GM21360 (cell line): Measurements from ENCODE around the gene CXCR4.

Experiments
- ATAC-seq: cut with Tn5 transposase; IDR thresholded peaks from one replicate; pipeline ENCODE4 v1.9.1; 2021; ENCODE audit warnings: mild to moderate bottlenecking, moderate library complexity; ENCODE audit not compliant: unreplicated experiment

CXCR4 gene

DNA sequence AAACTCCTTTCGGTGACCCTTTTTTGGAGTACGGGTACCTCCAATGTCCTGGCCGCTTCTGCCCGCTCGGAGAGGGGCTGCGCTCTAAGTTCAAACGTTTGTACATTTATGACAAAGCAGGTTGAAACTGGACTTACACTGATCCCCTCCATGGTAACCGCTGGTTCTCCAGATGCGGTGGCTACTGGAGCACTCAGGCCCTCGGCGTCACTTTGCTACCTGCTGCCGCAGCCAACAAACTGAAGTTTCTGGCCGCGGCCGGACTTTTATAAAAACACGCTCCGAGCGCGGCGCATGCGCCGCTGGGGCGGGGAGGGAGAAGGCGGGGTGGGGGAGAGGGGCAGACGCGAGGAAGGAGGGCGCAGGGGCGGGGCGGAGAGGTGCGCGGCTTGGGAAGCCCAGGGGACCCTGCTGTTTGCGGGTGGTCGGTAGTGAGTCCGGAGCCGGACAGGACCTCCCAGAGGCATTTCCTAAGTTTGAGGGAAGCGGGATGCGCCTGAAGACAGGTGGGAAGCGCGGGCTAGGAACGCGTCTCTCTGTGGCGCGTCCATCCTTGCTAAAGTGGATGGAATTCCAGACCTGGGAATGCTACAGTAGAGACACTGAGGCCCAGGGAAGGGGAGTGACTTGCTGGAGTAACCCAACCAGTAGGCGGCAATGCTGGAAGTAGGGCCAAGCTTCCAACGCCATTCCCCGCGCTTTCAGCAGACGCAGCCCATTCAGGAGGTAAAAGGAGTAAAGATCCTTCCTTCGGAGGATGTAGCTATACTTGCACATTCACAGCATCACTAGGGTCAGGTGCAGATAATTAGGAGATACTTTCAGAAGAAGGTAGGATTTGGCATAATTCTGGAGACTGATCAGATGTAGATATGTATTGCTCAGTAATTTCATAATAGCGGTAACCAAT, at the start of gene CXCR4:
Gene CXCR4 (minus strand): TSS at position 241 of the 910 bp plus-strand sequence. CDS start 89 bp downstream, at position 152.
- no peak for ATAC-seq

DNA sequence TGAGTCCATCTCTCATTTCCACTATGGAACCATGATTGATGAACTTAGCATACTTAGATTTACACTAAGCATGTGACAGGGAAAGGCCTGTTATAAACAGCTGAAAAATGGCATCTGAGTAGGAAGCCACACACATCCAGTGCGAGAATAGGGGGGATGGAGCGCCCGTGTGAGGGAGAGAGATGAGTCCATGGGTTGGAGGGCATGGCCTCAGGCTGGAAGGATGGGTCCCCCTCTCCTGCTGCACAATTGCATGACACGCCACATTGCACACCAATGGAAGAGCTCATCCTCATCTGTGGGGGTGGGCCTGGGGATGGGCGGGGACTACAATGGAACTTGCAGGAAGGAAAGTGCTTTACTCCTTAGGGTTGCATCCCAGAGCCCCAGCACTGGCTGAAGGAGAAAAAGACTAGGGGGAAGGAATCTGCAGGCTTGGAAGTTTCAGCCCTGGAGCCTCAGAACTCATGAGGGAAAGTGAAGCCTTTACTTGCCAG, 46.4 kb upstream of the CXCR4 start:
- no peak for ATAC-seq

DNA sequence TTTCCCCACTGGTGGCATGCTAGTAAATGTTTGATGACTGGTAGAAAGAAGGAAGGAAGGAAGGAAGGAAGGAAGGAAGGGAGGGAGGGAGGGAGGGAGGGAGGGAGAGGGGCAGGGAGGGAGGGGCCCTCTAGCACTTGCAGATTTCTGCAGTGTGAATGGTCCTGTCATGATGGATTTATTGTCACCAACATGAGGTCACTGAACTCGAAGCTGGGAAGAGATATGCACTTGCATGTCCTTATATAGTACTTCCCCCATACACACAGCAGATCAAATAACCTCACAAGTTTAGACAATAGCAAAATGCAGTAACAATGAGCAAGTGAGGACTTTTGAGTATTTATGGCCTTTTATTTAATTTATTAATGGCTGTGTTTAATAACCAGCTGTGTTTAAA, 44.5 kb upstream of the CXCR4 start:
- ATAC-seq: no peak

DNA sequence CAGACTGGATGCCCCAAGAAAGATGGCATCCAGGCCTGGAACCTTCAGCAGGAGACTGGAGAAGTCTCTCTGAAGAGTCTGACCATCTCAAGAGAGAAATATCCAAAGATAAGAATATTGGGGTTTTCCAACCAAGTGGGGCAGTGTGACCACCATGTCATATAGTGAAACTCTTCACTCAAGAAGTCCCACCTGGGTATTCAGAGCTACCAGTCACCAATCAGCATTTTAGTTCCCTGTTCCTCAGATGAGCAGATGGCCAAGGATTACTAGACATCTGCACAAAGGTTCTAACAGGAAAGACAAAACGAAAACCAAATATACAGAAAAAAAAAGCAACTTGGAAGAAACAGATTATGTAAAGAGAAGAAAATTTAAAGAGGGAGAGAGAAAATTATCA, 38.5 kb upstream of the CXCR4 start:
- no peak for ATAC-seq

- ATAC-seq: no peak
Measured at GRCh38 chr2:136154384-136154783, 36.4 kb upstream of the CXCR4 start.

- no peak for ATAC-seq
Measured at GRCh38 chr2:136151021-136151971, 33.3 kb upstream of the CXCR4 start.

- no peak for ATAC-seq
Measured at GRCh38 chr2:136149011-136149410, 31.1 kb upstream of the CXCR4 start.

- ATAC-seq: no peak
Measured at GRCh38 chr2:136146564-136146963, 28.6 kb upstream of the CXCR4 start.

- ATAC-seq: no peak
Measured at GRCh38 chr2:136143603-136144451, 25.9 kb upstream of the CXCR4 start.

DNA sequence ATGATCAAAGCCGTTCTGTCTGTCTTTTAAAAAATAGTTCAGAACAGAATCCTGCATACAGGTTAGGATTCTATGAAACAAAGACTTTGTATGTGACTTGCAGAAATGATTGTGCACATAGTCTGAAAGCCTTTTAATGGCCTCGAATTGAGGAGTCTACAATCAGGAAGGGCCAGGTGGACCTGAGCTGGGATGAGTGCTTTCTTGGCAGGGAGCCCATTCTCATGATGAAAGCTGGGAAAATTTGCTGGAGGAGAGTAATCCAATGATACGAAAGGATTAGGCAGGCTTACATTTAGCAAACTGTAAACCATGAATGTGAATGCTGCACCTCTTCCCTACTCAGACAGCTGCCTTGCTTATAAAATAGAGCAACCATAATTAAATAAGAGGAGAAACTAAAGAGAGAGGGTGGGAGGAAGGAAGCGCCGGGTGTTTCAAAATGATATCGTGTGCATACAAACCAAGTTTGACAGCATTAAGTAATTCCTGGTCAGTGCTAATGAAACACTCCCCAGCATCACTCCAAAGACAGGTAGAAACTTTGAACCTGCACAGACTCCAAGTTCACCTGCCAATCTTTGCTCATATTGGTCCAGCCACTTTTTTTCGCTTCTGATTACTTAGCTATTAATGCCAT, 23.7 kb upstream of the CXCR4 start:
- no peak for ATAC-seq

DNA sequence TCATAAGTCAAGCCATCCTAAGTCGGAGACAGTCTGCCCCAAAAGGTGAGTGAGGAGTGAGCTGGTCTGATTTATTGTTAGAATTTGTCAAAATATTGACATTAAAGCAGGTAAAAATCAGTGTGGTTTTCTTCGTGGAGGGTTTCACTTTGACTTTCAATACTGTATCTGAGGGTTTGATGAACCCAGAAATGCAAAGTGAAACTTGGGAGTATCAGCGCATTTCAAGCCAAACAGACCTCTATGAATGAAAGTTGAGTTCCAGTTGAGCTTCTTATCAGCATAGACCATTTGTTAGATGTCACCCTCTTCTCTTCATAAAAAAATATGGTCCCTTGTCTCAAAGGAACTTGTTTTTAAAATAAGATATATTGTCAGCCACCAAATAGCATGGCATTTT, 21.7 kb upstream of the CXCR4 start:
- ATAC-seq: peak; percentile 51

- ATAC-seq: no peak
Measured at GRCh38 chr2:136137982-136138381, 20.0 kb upstream of the CXCR4 start.

DNA sequence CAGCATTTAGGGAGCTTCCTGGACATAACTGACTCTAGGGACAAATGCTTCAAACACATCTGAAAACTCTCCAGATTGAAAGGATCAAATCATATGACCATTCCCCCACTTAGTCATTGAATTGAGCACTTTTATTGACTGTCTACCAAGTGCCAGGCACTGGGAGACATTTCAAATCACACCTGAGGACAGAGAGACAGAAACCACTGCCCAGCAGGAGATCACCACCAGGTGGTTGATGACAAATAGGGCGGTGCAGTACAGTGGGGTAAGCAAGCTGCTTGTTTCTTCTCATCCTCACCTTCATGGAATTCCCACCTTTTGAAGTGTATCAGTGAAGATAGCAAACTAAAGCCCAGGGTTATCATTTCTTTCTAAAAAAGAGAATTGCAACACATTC, 19.0 kb upstream of the CXCR4 start:
- no peak for ATAC-seq

GRCh38 chr2:136135921-136136906, 18.3 kb upstream of the CXCR4 start:
- peak; percentile 33 for ATAC-seq

- ATAC-seq: no peak
Measured at GRCh38 chr2:136135462-136135861, 17.5 kb upstream of the CXCR4 start.

DNA sequence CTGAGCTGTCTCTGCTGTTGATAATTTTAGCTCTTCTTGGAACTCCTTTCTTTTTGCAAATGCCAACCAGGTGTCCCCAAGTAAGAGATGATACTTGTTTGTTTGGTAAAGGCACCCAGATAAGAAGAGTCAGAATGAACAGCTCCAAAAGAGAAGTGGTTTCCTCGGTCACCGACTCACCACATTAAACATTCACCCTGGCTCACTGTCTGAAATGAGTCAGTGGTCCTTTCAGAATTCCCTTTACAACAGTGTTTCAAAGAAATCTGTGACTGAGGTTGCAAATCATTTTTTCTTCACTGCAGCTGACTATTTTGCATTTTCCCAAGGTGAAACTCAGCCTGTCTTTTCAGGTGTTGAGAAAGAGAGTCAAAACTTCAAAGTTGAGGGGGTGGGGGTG, 16.2 kb upstream of the CXCR4 start:
- ATAC-seq: no peak

DNA sequence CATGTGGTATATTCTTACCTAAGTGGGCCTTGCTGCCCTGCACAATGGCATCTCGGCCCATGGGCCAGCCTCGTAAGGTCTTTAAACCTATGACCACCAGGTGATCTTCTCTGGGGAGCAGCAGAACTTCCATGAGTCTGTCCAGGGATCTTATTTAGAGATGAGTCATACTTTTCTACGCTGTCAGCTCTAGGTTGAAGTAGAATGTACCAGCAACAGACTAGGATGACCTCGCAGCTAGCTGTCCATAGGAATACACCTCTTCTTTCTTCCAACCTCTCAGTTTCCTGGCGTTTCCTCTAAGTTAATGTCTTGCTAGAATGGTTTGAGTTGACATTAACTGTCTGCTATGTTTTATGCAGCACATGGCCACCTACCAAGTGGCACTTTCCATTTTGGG, 15.6 kb upstream of the CXCR4 start:
- no peak for ATAC-seq

DNA sequence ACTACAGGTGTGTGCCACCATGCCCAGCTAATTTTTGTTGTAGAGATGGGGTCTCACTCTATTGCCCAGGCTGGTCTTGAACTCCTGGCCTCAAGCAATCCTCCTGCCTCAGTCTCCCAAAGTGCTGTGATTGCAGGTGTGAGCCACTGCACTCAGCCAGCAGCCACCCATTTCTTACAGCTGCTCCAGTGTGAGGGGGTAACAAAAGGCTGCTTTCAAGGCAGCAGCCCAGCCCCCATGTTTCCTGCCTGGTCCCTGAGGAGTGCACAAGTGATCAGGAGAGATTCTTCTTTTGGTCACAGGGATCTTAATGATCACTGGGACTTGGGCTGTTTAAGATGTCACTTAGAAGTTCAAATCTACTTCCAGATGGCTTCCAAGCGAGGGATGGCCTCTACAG, 15.2 kb upstream of the CXCR4 start:
- ATAC-seq: no peak

DNA sequence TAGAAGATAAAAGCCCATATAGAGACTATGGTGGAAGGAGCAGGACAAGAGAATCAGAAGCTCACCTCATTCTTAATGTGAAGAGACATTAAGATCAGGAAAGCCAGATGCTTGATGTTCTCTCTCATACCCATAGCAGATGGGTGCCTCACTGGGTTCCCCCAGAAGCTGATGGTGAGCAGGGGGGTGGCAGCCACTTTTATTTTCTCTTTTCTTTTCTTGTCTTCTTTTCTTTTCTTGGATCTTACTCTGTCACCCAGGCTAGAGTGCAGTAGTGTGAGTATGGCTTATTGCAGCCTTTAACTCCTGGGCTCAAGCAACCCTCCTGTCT, 14.8 kb upstream of the CXCR4 start:
- ATAC-seq: no peak
